Activated CD8-positive, alpha-beta memory T cell treated with anti-CD3 and anti-CD28 coated beads, Interleukin-2, amount 50 U/mL, for 1 hour (primary cell): Measurements from ENCODE around the gene POLN.

Experiments
- DNase-seq: peaks from one replicate; pipeline ENCODE4 v3.0.0-alpha.2; 2020; ENCODE audit errors: extremely low read depth

Gene POLN

GRCh38 chr4:2241410-2242353, at the start of gene POLN, which contains the start of gene HAUS3:
TSS of gene POLN (minus strand) at chr4:2242121. CDS start at chr4:2229231, 12,890 bp downstream.
TSS of gene HAUS3 (minus strand) at chr4:2242121. CDS start at chr4:2240946, 1,175 bp downstream.
- DNase-seq = peak; percentile 97

GRCh38 chr4:2290974-2291704, 49.2 kb upstream of the POLN start:
- peak; percentile 85 for DNase-seq

GRCh38 chr4:2290488-2290887, 48.6 kb upstream of the POLN start:
- DNase-seq = no peak

GRCh38 chr4:2289955-2290333, 48.0 kb upstream of the POLN start:
- no peak for DNase-seq

- no peak for DNase-seq
Observed at GRCh38 chr4:2289311-2289954, 47.5 kb upstream of the POLN start.

- DNase-seq = no peak
Observed at GRCh38 chr4:2288051-2288541, 46.2 kb upstream of the POLN start.

GRCh38 chr4:2287594-2287915, 45.6 kb upstream of the POLN start:
- DNase-seq = no peak

- no peak for DNase-seq
Observed at GRCh38 chr4:2286904-2287593, 45.1 kb upstream of the POLN start.

- no peak for DNase-seq
Observed at GRCh38 chr4:2285613-2286381, 43.9 kb upstream of the POLN start.

GRCh38 chr4:2284934-2285612, 43.2 kb upstream of the POLN start:
- DNase-seq = no peak

- DNase-seq = no peak
Observed at GRCh38 chr4:2284161-2284933, 42.4 kb upstream of the POLN start.

GRCh38 chr4:2283199-2283711, 41.3 kb upstream of the POLN start:
- DNase-seq = no peak

- DNase-seq = peak; percentile 90
Observed at GRCh38 chr4:2281575-2282343, 39.8 kb upstream of the POLN start.

- no peak for DNase-seq
Observed at GRCh38 chr4:2280531-2281300, 38.8 kb upstream of the POLN start.

- DNase-seq = no peak
Observed at GRCh38 chr4:2277956-2278355, 36.0 kb upstream of the POLN start.

- DNase-seq = no peak
Observed at GRCh38 chr4:2276581-2277325, 34.8 kb upstream of the POLN start.
